SK-N-SH (cell line): Measurements from ENCODE around the gene ENDOG. TPM values are rescaled to one million over a fixed set of nuclear protein-coding genes. Genes with fewer than 3 reads are reported as not detected.

Experiments
- CTCF ChIA-PET: fragments of 300-600, 350-600 bp; formaldehyde crosslinking; extraction: SDS; loops from one replicate; lab custom pipeline; 2021; lab: Yijun Ruan, JAX
- POLR2A ChIA-PET: fragments of 350-600 bp; sonication (Branson Sonifier 250); formaldehyde crosslinking; extraction: SDS; loops from one replicate; lab custom pipeline; 2020; ENCODE audit warnings: antibody characterized with exemption, inconsistent platforms; lab: Yijun Ruan, JAX
- DNase-seq: peaks from one replicate; pipeline ENCODE4 v3.0.0; 2012
- H2AFZ ChIP-seq: fragments of 200-600 bp; sonication (generic); 2 replicates; pipeline ENCODE4 v1.8.1; 2016; ENCODE audit warnings: antibody characterized with exemption, mild to moderate bottlenecking, low read depth
- H3F3A ChIP-seq: fragments of 200-600 bp; sonication (generic); replicated peaks from 2 replicates; pipeline ENCODE3; 2016; ENCODE audit warnings: antibody characterized with exemption, mild to moderate bottlenecking; ENCODE audit not compliant: insufficient read depth
- H3K27ac ChIP-seq, 2 experiments: fragments of 200-500 bp in 1 of 2; fragments of 200-600 bp in 1 of 2; sonication (Bioruptor generic) in 1 of 2; sonication (generic), shearing (Covaris generic) in 1 of 2; 2 replicates each; pipeline versions ENCODE4 v1.5.1 to v1.6.1; 2014 to 2016; ENCODE audit warnings: low read depth in 2 of 2, inconsistent platforms in 1 of 2, low read length in 1 of 2, mild to moderate bottlenecking in 1 of 2, mixed read lengths in 1 of 2
- H3K27me3 ChIP-seq: fragments of 200-600 bp; sonication (generic), shearing (Covaris generic); 2 replicates; pipeline ENCODE4 v1.6.1; 2016; ENCODE audit warnings: mixed run types; ENCODE audit not compliant: insufficient read depth
- H3K36me3 ChIP-seq, 2 experiments: fragments of 200-500 bp in 1 of 2; fragments of 200-600 bp in 1 of 2; sonication (Bioruptor generic) in 1 of 2; sonication (generic) in 1 of 2; replicated peaks in 1 of 2; 2 replicates each; pipeline versions ENCODE3 to v1.5.1; 2014 to 2016; ENCODE audit warnings: low read length in 1 of 2, mild to moderate bottlenecking in 1 of 2; ENCODE audit not compliant: insufficient read depth in 2 of 2, control insufficient read depth in 1 of 2
- H3K4me1 ChIP-seq, 2 experiments: fragments of 200-500 bp in 1 of 2; fragments of 200-600 bp in 1 of 2; sonication (Bioruptor generic) in 1 of 2; sonication (generic), shearing (Covaris generic) in 1 of 2; 2 replicates each; pipeline versions ENCODE4 v1.5.1 to v1.6.1; 2014 to 2016; ENCODE audit warnings: low read depth in 1 of 2, low read length in 1 of 2, mixed run types in 1 of 2; ENCODE audit not compliant: insufficient read depth in 2 of 2, control insufficient read depth in 1 of 2
- H3K4me2 ChIP-seq: fragments of 200-600 bp; sonication (generic), shearing (Covaris generic); 2 replicates; pipeline ENCODE4 v1.6.1; 2017; ENCODE audit warnings: mixed run types
- H3K4me3 ChIP-seq, 2 experiments: fragments of 200-500 bp in 1 of 2; fragments of 200-600 bp in 1 of 2; sonication (Bioruptor generic) in 1 of 2; sonication (generic), shearing (Covaris generic) in 1 of 2; 2 replicates each; pipeline versions ENCODE4 v1.5.1 to v1.8.1; 2014 to 2016; ENCODE audit warnings: low read depth in 2 of 2, inconsistent platforms in 1 of 2, low read length in 1 of 2, mild to moderate bottlenecking in 1 of 2, mixed read lengths in 1 of 2, moderate library complexity in 1 of 2
- H3K79me2 ChIP-seq: fragments of 200-600 bp; sonication (generic); 2 replicates; pipeline ENCODE4 v1.8.1; 2017; ENCODE audit warnings: mild to moderate bottlenecking; ENCODE audit not compliant: insufficient read depth
- H3K9ac ChIP-seq: fragments of 200-600 bp; sonication (generic); 2 replicates; pipeline ENCODE4 v1.6.1; 2017; ENCODE audit warnings: mixed run types
- H3K9me2 ChIP-seq: fragments of 200-600 bp; sonication (generic); 2 replicates; pipeline ENCODE4 v1.6.1; 2017; ENCODE audit warnings: mixed run types
- H3K9me3 ChIP-seq: fragments of 200-600 bp; sonication (generic); 2 replicates; pipeline ENCODE4 v1.6.1; 2017; ENCODE audit warnings: mixed run types, mild to moderate bottlenecking, moderate library complexity
- H4K20me1 ChIP-seq: fragments of 200-600 bp; sonication (generic); 2 replicates; pipeline ENCODE4 v1.6.1; 2017; ENCODE audit warnings: mild to moderate bottlenecking, mixed run types; ENCODE audit not compliant: insufficient read depth
- EZH2phosphoT487 ChIP-seq: fragments of 200-600 bp; sonication (generic); IDR thresholded peaks from 2 replicates; pipeline ENCODE4 v1.6.1; 2017; ENCODE audit warnings: low read depth, mixed run types, mild to moderate bottlenecking, antibody characterized with exemption, moderate library complexity, borderline replicate concordance
- FOSL2 ChIP-seq: IDR thresholded peaks from 2 replicates; pipeline ENCODE4 v1.4.0; 2012; ENCODE audit warnings: low read depth, mild to moderate bottlenecking, moderate library complexity, borderline replicate concordance
- FOXM1 ChIP-seq: IDR thresholded peaks from 2 replicates; pipeline ENCODE4 v1.4.0; 2012; ENCODE audit warnings: low read depth, mild to moderate bottlenecking
- GABPA ChIP-seq: IDR thresholded peaks from 2 replicates; pipeline ENCODE4 v1.4.0; 2012; ENCODE audit warnings: low read depth, mild to moderate bottlenecking
- GATA2 ChIP-seq: sonication (generic); formaldehyde crosslinking; IDR thresholded peaks from 2 replicates; pipeline ENCODE4 v1.5.0; 2020; ENCODE audit warnings: mild to moderate bottlenecking, missing genetic modification reagents
- MEF2A ChIP-seq: IDR thresholded peaks from 2 replicates; pipeline ENCODE4 v1.4.0; 2012; ENCODE audit warnings: low read depth, borderline replicate concordance
- POLR2AphosphoS5 ChIP-seq: IDR thresholded peaks from 2 replicates; pipeline ENCODE4 v1.6.1; 2012; ENCODE audit warnings: low read depth, low read length
- RFX5 ChIP-seq: IDR thresholded peaks from 2 replicates; pipeline ENCODE4 v1.6.1; 2012; ENCODE audit warnings: mild to moderate bottlenecking, improper control_type of control experiment, low read length
- SMC3 ChIP-seq: IDR thresholded peaks from 2 replicates; pipeline ENCODE4 v1.6.1; 2012; ENCODE audit warnings: low read depth, low read length, improper control_type of control experiment
- TAF1 ChIP-seq: IDR thresholded peaks from 2 replicates; pipeline ENCODE4 v1.6.1; 2012; ENCODE audit warnings: low read depth, mild to moderate bottlenecking, low read length, moderate library complexity, borderline replicate concordance
- TCF12 ChIP-seq: IDR thresholded peaks from 2 replicates; pipeline ENCODE4 v1.4.0; 2012
- YY1 ChIP-seq: IDR thresholded peaks from 2 replicates; pipeline ENCODE4 v1.4.0; 2012; ENCODE audit warnings: low read depth, mild to moderate bottlenecking
- WGBS: methylation state at CpG from one replicate; pipeline ENCODE4 v1.1.6; 2017; ENCODE audit warnings: low lambda C conversion rate; 5-methylcytosine and 5-hydroxymethylcytosine counted together
- polyA plus RNA-seq, 3 experiments: library from polyadenylated mRNA; depleted of rRNA; stranded (reverse); fragments of >200 nt; gene quantifications; 2 replicates each; pipeline ENCODE4 v1.2.3, GENCODE V29; 2012
- TF ChIP-seq, protein P1 (sequence below): fragments of 150-350 bp; IDR thresholded peaks from 2 replicates; pipeline ENCODE4 v1.6.1; 2017; ENCODE audit warnings: antibody characterized with exemption, low read length, low read depth, borderline replicate concordance
- TF ChIP-seq, protein P2 (sequence below): IDR thresholded peaks from 2 replicates; pipeline ENCODE4; 2012
- TF ChIP-seq, protein P3 (sequence below): fragments of 150-350 bp; IDR thresholded peaks from 2 replicates; pipeline ENCODE4 v1.6.1; 2016; ENCODE audit warnings: mild to moderate bottlenecking, low read depth, low read length
- TF ChIP-seq, protein P4 (sequence below): IDR thresholded peaks from 2 replicates; pipeline ENCODE4 v1.4.0; 2012; ENCODE audit warnings: low read depth
- TF ChIP-seq, protein P5 (sequence below): IDR thresholded peaks from 2 replicates; pipeline ENCODE4 v1.4.0; 2012; ENCODE audit warnings: low read depth, borderline replicate concordance
- TF ChIP-seq, protein P6 (sequence below): IDR thresholded peaks from 2 replicates; pipeline ENCODE4 v1.6.1; 2012; ENCODE audit warnings: mild to moderate bottlenecking, low read depth, low read length, moderate library complexity

The ENDOG gene
- polyA plus RNA-seq, 1 of the 3 experiments (the other 2 are of a cell fraction) = 26.6 TPM

DNA sequence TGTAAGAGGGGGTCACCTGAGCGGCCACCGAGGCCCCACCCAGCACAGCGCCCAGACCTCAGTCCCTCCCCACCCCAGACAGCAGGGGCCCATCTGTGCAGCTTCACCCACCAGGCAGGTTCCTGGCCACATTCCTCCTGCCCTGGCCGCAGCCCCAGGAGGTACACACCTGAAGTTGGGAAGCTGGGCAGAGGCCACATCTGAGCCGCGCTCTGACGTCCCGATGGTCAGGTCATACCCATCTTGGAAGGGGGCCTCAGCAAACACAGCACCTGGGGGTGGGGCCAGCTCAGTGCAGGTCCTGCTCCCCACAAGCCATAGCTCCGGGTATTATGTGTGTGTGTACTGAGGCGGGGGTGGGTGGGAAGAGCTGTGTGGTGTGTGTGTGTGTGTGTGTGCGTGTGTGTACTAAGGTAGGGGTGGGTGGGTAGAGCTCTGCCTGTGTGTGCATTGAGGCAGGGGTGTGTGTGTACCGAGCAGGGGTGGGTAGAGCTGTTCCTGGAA lies 5.7 kb downstream of the ENDOG start:
- peaks cover 26 to 54% of the 10 kb centered on the region in 2 experiments for H3K36me3 ChIP-seq
- no peaks in the 10 kb centered on the region for H3K9me2 ChIP-seq
- H4K20me1 ChIP-seq = peaks cover 6% of the 10 kb centered on the region; the same call in 1 of the 2 replicates
- peaks cover 0 to 21% of the 10 kb centered on the region in 2 experiments; a peak in 1 of 4 replicates for H3K4me1 ChIP-seq
- POLR2A ChIA-PET = interaction anchor here (0.6 kb wide), 1 partner anchor 200 kb away, joined by 3 read pairs; no protein-coding TSS in a partner anchor
- WGBS = 94% methylated on average over 11 of the region's 12 CpGs
- no peak overlapping the region for H3K9ac ChIP-seq
- no peak overlapping the region for H2AFZ ChIP-seq
- no peak overlapping the region for H3K4me2 ChIP-seq
- no peaks in the 10 kb centered on the region for H3K9me3 ChIP-seq
- H3K4me3 ChIP-seq = no peak overlapping the region
- CTCF ChIA-PET = no interaction called here
- TF ChIP-seq, protein P1, sequence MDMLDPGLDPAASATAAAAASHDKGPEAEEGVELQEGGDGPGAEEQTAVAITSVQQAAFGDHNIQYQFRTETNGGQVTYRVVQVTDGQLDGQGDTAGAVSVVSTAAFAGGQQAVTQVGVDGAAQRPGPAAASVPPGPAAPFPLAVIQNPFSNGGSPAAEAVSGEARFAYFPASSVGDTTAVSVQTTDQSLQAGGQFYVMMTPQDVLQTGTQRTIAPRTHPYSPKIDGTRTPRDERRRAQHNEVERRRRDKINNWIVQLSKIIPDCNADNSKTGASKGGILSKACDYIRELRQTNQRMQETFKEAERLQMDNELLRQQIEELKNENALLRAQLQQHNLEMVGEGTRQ = no peak
- TF ChIP-seq, protein P2, sequence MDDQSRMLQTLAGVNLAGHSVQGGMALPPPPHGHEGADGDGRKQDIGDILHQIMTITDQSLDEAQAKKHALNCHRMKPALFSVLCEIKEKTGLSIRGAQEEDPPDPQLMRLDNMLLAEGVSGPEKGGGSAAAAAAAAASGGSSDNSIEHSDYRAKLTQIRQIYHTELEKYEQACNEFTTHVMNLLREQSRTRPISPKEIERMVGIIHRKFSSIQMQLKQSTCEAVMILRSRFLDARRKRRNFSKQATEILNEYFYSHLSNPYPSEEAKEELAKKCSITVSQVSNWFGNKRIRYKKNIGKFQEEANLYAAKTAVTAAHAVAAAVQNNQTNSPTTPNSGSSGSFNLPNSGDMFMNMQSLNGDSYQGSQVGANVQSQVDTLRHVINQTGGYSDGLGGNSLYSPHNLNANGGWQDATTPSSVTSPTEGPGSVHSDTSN = no peak
- TF ChIP-seq GABPA = no peak
- no peak for TF ChIP-seq FOXM1
- TF ChIP-seq MEF2A = no peak
- no peak for TF ChIP-seq POLR2AphosphoS5
- no peak for TF ChIP-seq TCF12
- H3K27ac ChIP-seq = no peak overlapping the region
- peaks cover 24% of the 10 kb centered on the region; the same call in 1 of the 2 replicates for H3K79me2 ChIP-seq
- peaks cover 19% of the 10 kb centered on the region for H3F3A ChIP-seq
- no peaks in the 10 kb centered on the region for H3K27me3 ChIP-seq
- DNase-seq = no peak

DNA sequence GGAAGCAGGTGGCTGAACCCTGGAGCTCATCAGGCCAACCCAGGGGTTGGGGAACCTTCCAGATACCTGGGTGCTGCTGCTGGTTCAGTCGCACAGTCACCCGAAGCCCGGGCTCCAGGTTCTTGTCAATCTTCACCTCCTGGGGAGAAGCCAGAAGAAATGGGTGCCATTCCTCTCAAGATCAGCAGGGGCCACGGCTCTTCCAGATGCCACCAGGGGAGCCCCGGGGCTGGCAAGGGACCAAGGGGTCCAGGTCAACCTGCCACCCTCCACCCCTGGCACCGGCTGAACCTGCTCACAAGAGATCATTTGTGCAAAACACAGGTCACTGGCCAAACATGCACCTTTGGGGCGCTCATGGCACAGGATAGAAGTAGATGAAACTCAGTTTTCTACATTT lies 6.6 kb downstream of the ENDOG start:
- no peak overlapping the region for H3K4me2 ChIP-seq
- peaks cover 26 to 54% of the 10 kb centered on the region in 2 experiments for H3K36me3 ChIP-seq
- no peaks in the 10 kb centered on the region for H3K27me3 ChIP-seq
- DNase-seq = no peak
- WGBS = 87% methylated on average over 3 of the region's 7 CpGs
- peaks cover 0 to 12% of the 10 kb centered on the region in 2 experiments; a peak in 1 of 4 replicates for H3K4me1 ChIP-seq
- H3K4me3 ChIP-seq = no peak overlapping the region
- no peak overlapping the region for H3K27ac ChIP-seq
- H2AFZ ChIP-seq = no peak overlapping the region
- peaks cover 17% of the 10 kb centered on the region for H3F3A ChIP-seq
- ChIA-PET POLR2A (no interaction called here), CTCF (no interaction called here)
- no peaks in the 10 kb centered on the region for H3K9me2 ChIP-seq
- H3K79me2 ChIP-seq = peaks cover 25% of the 10 kb centered on the region; the same call in 1 of the 2 replicates
- H4K20me1 ChIP-seq = peaks cover 5% of the 10 kb centered on the region; the same call in 1 of the 2 replicates
- no peak overlapping the region for H3K9ac ChIP-seq
- H3K9me3 ChIP-seq = no peaks in the 10 kb centered on the region
- TF ChIP-seq TAF1 (no peak), YY1 (no peak), TCF12 (no peak), GATA2 (CRISPR knock-in tag) (no peak), FOSL2 (no peak), SMC3 (no peak), EZH2phosphoT487 (no peak), RFX5 (no peak)
- TF ChIP-seq, protein P3, sequence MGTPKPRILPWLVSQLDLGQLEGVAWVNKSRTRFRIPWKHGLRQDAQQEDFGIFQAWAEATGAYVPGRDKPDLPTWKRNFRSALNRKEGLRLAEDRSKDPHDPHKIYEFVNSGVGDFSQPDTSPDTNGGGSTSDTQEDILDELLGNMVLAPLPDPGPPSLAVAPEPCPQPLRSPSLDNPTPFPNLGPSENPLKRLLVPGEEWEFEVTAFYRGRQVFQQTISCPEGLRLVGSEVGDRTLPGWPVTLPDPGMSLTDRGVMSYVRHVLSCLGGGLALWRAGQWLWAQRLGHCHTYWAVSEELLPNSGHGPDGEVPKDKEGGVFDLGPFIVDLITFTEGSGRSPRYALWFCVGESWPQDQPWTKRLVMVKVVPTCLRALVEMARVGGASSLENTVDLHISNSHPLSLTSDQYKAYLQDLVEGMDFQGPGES = no peak
- TF ChIP-seq, protein P4, sequence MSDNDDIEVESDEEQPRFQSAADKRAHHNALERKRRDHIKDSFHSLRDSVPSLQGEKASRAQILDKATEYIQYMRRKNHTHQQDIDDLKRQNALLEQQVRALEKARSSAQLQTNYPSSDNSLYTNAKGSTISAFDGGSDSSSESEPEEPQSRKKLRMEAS = no peak
- TF ChIP-seq, protein P5, sequence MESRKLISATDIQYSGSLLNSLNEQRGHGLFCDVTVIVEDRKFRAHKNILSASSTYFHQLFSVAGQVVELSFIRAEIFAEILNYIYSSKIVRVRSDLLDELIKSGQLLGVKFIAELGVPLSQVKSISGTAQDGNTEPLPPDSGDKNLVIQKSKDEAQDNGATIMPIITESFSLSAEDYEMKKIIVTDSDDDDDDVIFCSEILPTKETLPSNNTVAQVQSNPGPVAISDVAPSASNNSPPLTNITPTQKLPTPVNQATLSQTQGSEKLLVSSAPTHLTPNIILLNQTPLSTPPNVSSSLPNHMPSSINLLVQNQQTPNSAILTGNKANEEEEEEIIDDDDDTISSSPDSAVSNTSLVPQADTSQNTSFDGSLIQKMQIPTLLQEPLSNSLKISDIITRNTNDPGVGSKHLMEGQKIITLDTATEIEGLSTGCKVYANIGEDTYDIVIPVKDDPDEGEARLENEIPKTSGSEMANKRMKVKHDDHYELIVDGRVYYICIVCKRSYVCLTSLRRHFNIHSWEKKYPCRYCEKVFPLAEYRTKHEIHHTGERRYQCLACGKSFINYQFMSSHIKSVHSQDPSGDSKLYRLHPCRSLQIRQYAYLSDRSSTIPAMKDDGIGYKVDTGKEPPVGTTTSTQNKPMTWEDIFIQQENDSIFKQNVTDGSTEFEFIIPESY = no peak
- TF ChIP-seq, protein P6, sequence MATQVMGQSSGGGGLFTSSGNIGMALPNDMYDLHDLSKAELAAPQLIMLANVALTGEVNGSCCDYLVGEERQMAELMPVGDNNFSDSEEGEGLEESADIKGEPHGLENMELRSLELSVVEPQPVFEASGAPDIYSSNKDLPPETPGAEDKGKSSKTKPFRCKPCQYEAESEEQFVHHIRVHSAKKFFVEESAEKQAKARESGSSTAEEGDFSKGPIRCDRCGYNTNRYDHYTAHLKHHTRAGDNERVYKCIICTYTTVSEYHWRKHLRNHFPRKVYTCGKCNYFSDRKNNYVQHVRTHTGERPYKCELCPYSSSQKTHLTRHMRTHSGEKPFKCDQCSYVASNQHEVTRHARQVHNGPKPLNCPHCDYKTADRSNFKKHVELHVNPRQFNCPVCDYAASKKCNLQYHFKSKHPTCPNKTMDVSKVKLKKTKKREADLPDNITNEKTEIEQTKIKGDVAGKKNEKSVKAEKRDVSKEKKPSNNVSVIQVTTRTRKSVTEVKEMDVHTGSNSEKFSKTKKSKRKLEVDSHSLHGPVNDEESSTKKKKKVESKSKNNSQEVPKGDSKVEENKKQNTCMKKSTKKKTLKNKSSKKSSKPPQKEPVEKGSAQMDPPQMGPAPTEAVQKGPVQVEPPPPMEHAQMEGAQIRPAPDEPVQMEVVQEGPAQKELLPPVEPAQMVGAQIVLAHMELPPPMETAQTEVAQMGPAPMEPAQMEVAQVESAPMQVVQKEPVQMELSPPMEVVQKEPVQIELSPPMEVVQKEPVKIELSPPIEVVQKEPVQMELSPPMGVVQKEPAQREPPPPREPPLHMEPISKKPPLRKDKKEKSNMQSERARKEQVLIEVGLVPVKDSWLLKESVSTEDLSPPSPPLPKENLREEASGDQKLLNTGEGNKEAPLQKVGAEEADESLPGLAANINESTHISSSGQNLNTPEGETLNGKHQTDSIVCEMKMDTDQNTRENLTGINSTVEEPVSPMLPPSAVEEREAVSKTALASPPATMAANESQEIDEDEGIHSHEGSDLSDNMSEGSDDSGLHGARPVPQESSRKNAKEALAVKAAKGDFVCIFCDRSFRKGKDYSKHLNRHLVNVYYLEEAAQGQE = no peak
